Ammon's horn (tissue), 1 donor: ENCODE measurements around the gene EHD3.

ENCODE experiments used
- DNase-seq: peaks from one replicate; pipeline ENCODE4 v3.0.0-alpha.2; 2016; ENCODE audit warnings: low spot score

EHD3 gene

GRCh38 chr2:31286961-31287550 lies 53.1 kb downstream of the EHD3 start:
- no peak for DNase-seq

- no peak for DNase-seq
Observed at GRCh38 chr2:31287654-31288053, 53.7 kb downstream of the EHD3 start.

- DNase-seq, result no peak
Observed at GRCh38 chr2:31294196-31294595, 60.2 kb downstream of the EHD3 start.

GRCh38 chr2:31296641-31297287 lies 62.8 kb downstream of the EHD3 start:
- DNase-seq, result no peak

GRCh38 chr2:31297751-31298150 lies 63.8 kb downstream of the EHD3 start:
- no peak for DNase-seq

GRCh38 chr2:31299547-31299946 lies 65.6 kb downstream of the EHD3 start:
- no peak for DNase-seq

GRCh38 chr2:31300309-31300708 lies 66.4 kb downstream of the EHD3 start:
- DNase-seq, result no peak

- peak; percentile 18 for DNase-seq
Observed at GRCh38 chr2:31302940-31303563, 69.1 kb downstream of the EHD3 start.

- no peak for DNase-seq
Observed at GRCh38 chr2:31304816-31305215, 70.9 kb downstream of the EHD3 start.

GRCh38 chr2:31312898-31313297 lies 78.9 kb downstream of the EHD3 start:
- no peak for DNase-seq

- no peak for DNase-seq
Observed at GRCh38 chr2:31314761-31315160, 80.8 kb downstream of the EHD3 start.

GRCh38 chr2:31317396-31317795 lies 83.4 kb downstream of the EHD3 start:
- DNase-seq, result no peak

GRCh38 chr2:31318361-31319336 lies 84.7 kb downstream of the EHD3 start:
- no peak for DNase-seq
